ENCODE data around the gene TCL1B. TPM values are rescaled to one million over a fixed set of nuclear protein-coding genes. Genes with fewer than 3 reads are reported as not detected.
A peak's percentile ranks its signal among the peaks of the same experiment; 100 is the strongest.
"Not testable (repeated sequence)": the region's sequence is repeated elsewhere in the genome, so short reads cannot be mapped to it uniquely, and the experiment has no call there.

TCL1B gene
- total and polyA plus RNA-seq, 2 experiments from 2014 or later = 5.5 to 6.0 TPM

DNA sequence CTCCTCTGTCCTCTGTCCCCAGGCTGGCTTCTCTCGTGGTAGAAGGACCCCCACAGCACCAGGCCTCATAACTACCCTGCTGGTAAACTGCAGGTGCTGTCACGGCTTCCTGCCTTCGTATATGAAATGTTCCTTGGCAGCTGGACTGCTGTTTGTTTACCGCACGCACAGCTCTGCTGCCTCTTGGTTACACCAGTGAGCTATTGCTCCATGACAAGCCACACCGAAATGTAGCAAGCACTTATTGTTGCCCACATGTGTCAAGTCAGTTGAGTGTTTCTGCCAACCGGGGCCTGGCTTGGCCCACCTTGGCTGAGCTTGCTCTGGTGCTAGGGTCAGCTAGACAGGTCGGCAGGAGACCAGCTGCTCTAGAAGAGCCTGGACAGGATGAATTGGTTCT lies 21.7 kb upstream of the TCL1B start (continued):
- TF ChIP-seq, protein P1, sequence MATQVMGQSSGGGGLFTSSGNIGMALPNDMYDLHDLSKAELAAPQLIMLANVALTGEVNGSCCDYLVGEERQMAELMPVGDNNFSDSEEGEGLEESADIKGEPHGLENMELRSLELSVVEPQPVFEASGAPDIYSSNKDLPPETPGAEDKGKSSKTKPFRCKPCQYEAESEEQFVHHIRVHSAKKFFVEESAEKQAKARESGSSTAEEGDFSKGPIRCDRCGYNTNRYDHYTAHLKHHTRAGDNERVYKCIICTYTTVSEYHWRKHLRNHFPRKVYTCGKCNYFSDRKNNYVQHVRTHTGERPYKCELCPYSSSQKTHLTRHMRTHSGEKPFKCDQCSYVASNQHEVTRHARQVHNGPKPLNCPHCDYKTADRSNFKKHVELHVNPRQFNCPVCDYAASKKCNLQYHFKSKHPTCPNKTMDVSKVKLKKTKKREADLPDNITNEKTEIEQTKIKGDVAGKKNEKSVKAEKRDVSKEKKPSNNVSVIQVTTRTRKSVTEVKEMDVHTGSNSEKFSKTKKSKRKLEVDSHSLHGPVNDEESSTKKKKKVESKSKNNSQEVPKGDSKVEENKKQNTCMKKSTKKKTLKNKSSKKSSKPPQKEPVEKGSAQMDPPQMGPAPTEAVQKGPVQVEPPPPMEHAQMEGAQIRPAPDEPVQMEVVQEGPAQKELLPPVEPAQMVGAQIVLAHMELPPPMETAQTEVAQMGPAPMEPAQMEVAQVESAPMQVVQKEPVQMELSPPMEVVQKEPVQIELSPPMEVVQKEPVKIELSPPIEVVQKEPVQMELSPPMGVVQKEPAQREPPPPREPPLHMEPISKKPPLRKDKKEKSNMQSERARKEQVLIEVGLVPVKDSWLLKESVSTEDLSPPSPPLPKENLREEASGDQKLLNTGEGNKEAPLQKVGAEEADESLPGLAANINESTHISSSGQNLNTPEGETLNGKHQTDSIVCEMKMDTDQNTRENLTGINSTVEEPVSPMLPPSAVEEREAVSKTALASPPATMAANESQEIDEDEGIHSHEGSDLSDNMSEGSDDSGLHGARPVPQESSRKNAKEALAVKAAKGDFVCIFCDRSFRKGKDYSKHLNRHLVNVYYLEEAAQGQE (IDR thresholded peaks at IDR 0.05; ENCODE audit: unreplicated experiment) = no peak
- TF ChIP-seq CREB1 (CRISPR knock-in tag; IDR thresholded peaks at IDR 0.05; ENCODE audit: low read depth) (no peak), NANOG (IDR thresholded peaks at IDR 0.05; ENCODE audit: borderline replicate concordance) (no peak), EZH2 (IDR thresholded peaks at IDR 0.05; ENCODE audit: low read depth, unreplicated experiment) (no peak)

GRCh38 chr14:95665530-95665929 lies 20.7 kb upstream of the TCL1B start:
- H2AFZ ChIP-seq; H3K9me3 Mint-ChIP-seq; H3K27ac Mint-ChIP-seq; H3K9me2 ChIP-seq (ENCODE audit: insufficient read depth); H3K27ac ChIP-seq (ENCODE audit: low read depth); H3K36me3 Mint-ChIP-seq (ENCODE audit: low read depth); H3K4me3 Mint-ChIP-seq; H3K27me3 ChIP-seq (ENCODE audit: insufficient read depth); H3F3A ChIP-seq (replicated peaks; ENCODE audit: low read depth); H4K20me1 ChIP-seq (replicated peaks; ENCODE audit: insufficient read depth); H3K4me2 ChIP-seq; H3K79me2 ChIP-seq (replicated peaks; ENCODE audit: insufficient read depth); H3K4me3 ChIP-seq; H3K27me3 Mint-ChIP-seq (ENCODE audit: insufficient read depth, low read depth, poor library complexity); H3K36me3 ChIP-seq (ENCODE audit: insufficient read depth): not testable (repeated sequence)
- DNase-seq (ENCODE audit: low spot score) = peak; percentile 46
- H3K4me1 Mint-ChIP-seq = peaks cover 29% of the 10 kb centered on the region
- peak; percentile 30 for ATAC-seq
- peaks cover 19% of the 10 kb centered on the region for H3K4me1 ChIP-seq (ENCODE audit: insufficient read depth)
- TF ChIP-seq, protein P2, sequence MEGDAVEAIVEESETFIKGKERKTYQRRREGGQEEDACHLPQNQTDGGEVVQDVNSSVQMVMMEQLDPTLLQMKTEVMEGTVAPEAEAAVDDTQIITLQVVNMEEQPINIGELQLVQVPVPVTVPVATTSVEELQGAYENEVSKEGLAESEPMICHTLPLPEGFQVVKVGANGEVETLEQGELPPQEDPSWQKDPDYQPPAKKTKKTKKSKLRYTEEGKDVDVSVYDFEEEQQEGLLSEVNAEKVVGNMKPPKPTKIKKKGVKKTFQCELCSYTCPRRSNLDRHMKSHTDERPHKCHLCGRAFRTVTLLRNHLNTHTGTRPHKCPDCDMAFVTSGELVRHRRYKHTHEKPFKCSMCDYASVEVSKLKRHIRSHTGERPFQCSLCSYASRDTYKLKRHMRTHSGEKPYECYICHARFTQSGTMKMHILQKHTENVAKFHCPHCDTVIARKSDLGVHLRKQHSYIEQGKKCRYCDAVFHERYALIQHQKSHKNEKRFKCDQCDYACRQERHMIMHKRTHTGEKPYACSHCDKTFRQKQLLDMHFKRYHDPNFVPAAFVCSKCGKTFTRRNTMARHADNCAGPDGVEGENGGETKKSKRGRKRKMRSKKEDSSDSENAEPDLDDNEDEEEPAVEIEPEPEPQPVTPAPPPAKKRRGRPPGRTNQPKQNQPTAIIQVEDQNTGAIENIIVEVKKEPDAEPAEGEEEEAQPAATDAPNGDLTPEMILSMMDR (conservative IDR thresholded peaks at IDR 0.05; ENCODE audit: low read depth in 2 of 2) = peak; percentile 33 to 52

- Histone ChIP-seq H3K9me2 (ENCODE audit: insufficient read depth) (no peaks in the 10 kb centered on the region), H3K4me3 (no peak overlapping the region), H3K36me3 (ENCODE audit: insufficient read depth) (no peaks in the 10 kb centered on the region), H3K4me2 (no peak overlapping the region), H3F3A (replicated peaks; ENCODE audit: low read depth) (no peaks in the 10 kb centered on the region), H3K79me2 (replicated peaks; ENCODE audit: insufficient read depth) (no peaks in the 10 kb centered on the region), H2AFZ (no peak overlapping the region), H3K27ac (ENCODE audit: low read depth) (no peak overlapping the region), H3K27me3 (ENCODE audit: insufficient read depth) (0 out of 2 replicates have a peak, but pooled peaks cover 7% of the 10 kb centered on the region), H3K4me1 (ENCODE audit: insufficient read depth) (peaks cover 19% of the 10 kb centered on the region), H4K20me1 (replicated peaks; ENCODE audit: insufficient read depth) (no peaks in the 10 kb centered on the region)
- no peak for DNase-seq (ENCODE audit: low spot score)
- Mint-ChIP-seq H3K4me3 (no peak overlapping the region), H3K27ac (no peak overlapping the region), H3K4me1 (peaks cover 24% of the 10 kb centered on the region), H3K36me3 (ENCODE audit: low read depth) (no peaks in the 10 kb centered on the region), H3K9me3 (no peaks in the 10 kb centered on the region), H3K27me3 (ENCODE audit: insufficient read depth, low read depth, poor library complexity) (peaks cover 3% of the 10 kb centered on the region)
- ATAC-seq = no peak
- TF ChIP-seq ZNF331 (CRISPR knock-in tag; IDR thresholded peaks at IDR 0.05; ENCODE audit: low read depth) (no peak), JUNB (IDR thresholded peaks at IDR 0.05; ENCODE audit: unreplicated experiment) (no peak), ZNF114 (CRISPR knock-in tag; IDR thresholded peaks at IDR 0.05) (no peak), NANOG (IDR thresholded peaks at IDR 0.05; ENCODE audit: borderline replicate concordance) (no peak), EZH2phosphoT487 (IDR thresholded peaks at IDR 0.05; ENCODE audit: unreplicated experiment) (no peak), EZH2 (IDR thresholded peaks at IDR 0.05; ENCODE audit: low read depth, unreplicated experiment) (no peak)
- TF ChIP-seq, protein P2 (conservative IDR thresholded peaks at IDR 0.05; ENCODE audit: low read depth in 2 of 2) = no peak
- TF ChIP-seq, protein P1 (IDR thresholded peaks at IDR 0.05; ENCODE audit: unreplicated experiment) = no peak
These were observed 19.8 kb upstream of the TCL1B start for GRCh38 chr14:95666450-95666849.
